GM06990 (cell line): Measurements from ENCODE around the gene GAL3ST1.
"Not testable (repeated sequence)": the region's sequence is repeated elsewhere in the genome, so short reads cannot be mapped to it uniquely, and the experiment has no call there.

ENCODE experiments used
- DNase-seq: peaks from one replicate; pipeline ENCODE4 v3.0.0-alpha.2; 2011; ENCODE audit not compliant: insufficient read length; ENCODE audit errors: extremely low read depth
- H3K27me3 ChIP-seq: replicated peaks from 2 replicates; pipeline ENCODE4 v1.6.0; 2011; ENCODE audit warnings: low read length; ENCODE audit not compliant: control insufficient read depth, insufficient read depth
- H3K36me3 ChIP-seq: 2 replicates; pipeline ENCODE4 v1.5.1; 2011; ENCODE audit warnings: low read length; ENCODE audit not compliant: control insufficient read depth, insufficient read depth
- H3K4me3 ChIP-seq: replicated peaks from 2 replicates; pipeline ENCODE4 v1.5.1; 2011; ENCODE audit warnings: low read depth, mild to moderate bottlenecking, control low read depth, low read length
- CTCF ChIP-seq: IDR thresholded peaks from 2 replicates; pipeline ENCODE4 v1.5.1; 2011; ENCODE audit warnings: low read length, control low read depth, mild to moderate bottlenecking, inconsistent platforms; ENCODE audit not compliant: insufficient read depth, poor library complexity, severe bottlenecking

Gene GAL3ST1

GRCh38 chr22:30561402-30562189 lies 12.9 kb downstream of the GAL3ST1 start:
- no peaks in the 10 kb centered on the region; the same call in 1 of the 2 replicates for H3K27me3 ChIP-seq
- no peak for DNase-seq
- TF ChIP-seq CTCF: no peak
- H3K4me3 ChIP-seq: no peak overlapping the region
- H3K36me3 ChIP-seq: no peaks in the 10 kb centered on the region

GRCh38 chr22:30560643-30561202 lies 13.7 kb downstream of the GAL3ST1 start:
- not testable (repeated sequence) for DNase-seq

GRCh38 chr22:30559889-30560288 lies 14.6 kb downstream of the GAL3ST1 start:
- no peak for DNase-seq
- no peaks in the 10 kb centered on the region for H3K36me3 ChIP-seq
- no peak overlapping the region for H3K4me3 ChIP-seq
- TF ChIP-seq CTCF: no peak
- no peaks in the 10 kb centered on the region; the same call in 1 of the 2 replicates for H3K27me3 ChIP-seq

More at GRCh38 chr22:30560643-30561202, 13.7 kb downstream of the GAL3ST1 start:
- H3K4me3 ChIP-seq, H3K27me3 ChIP-seq, H3K36me3 ChIP-seq: not testable (repeated sequence)
- TF ChIP-seq CTCF: peak; percentile 45

- TF ChIP-seq CTCF: no peak
- Histone ChIP-seq H3K36me3 (no peaks in the 10 kb centered on the region), H3K4me3 (no peak overlapping the region), H3K27me3 (no peaks in the 10 kb centered on the region; the same call in 1 of the 2 replicates)
- no peak for DNase-seq
These were observed 17.2 kb downstream of the GAL3ST1 start for GRCh38 chr22:30557243-30557642.

GRCh38 chr22:30556388-30556787 lies 18.1 kb downstream of the GAL3ST1 start:
- Histone ChIP-seq H3K4me3 (no peak overlapping the region), H3K36me3 (no peaks in the 10 kb centered on the region), H3K27me3 (no peaks in the 10 kb centered on the region; the same call in 1 of the 2 replicates)
- TF ChIP-seq CTCF: peak; percentile 3
- DNase-seq: no peak
